ENCODE results near the gene CCDC169. TPM values are rescaled to one million over a fixed set of nuclear protein-coding genes. Genes with fewer than 3 reads are reported as not detected.

CCDC169 gene
- total RNA-seq, 2 donors from 2014 or later: 1.1 to 2.7 TPM

GRCh38 chr13:36183901-36184300 is 113.7 kb downstream of the CCDC169 start:
- Mint-ChIP-seq H3K9me3 (peaks cover 4% of the 10 kb centered on the region), H3K4me1 (no peaks in the 10 kb centered on the region), H3K4me3 (no peak overlapping the region), H3K27me3 (peaks cover 3% of the 10 kb centered on the region), H3K27ac (no peak overlapping the region), H3K36me3 (ENCODE audit: low read depth) (no peaks in the 10 kb centered on the region)
- no peak for ATAC-seq (replicated peaks)

Other genes with a start within 250 kb of the CCDC169 start
- gene DCLK1, start 166.4 kb downstream of the CCDC169 start, total RNA-seq: not detected
- gene SOHLH2, start 83.3 kb downstream of the CCDC169 start, total RNA-seq: under 1 TPM in 1 of 2 donors, not detected in 1; 0.22 TPM
- gene SPART, start 48.6 kb upstream of the CCDC169 start, total RNA-seq: 10 to 100 TPM; 27.9 to 36.0 TPM
- under 1 TPM; 0.34 to 0.76 TPM for gene CCNA1, start 134.7 kb upstream of the CCDC169 start, total RNA-seq